HepG2 (cell line): Measurements from ENCODE around the gene MFNG. TPM values are rescaled to one million over a fixed set of nuclear protein-coding genes. Genes with fewer than 3 reads are reported as not detected.

Experiments
- ATAC-seq: fragments of 200-7000 bp; cut with Tn5 transposase; 3 replicates; pipeline ENCODE4 v1.9.1; 2020; ENCODE audit warnings: mild to moderate bottlenecking, moderate library complexity
- BruUV-seq: library from RNA; stranded (reverse); fragments of 400-500 nt; replicated peaks from 2 replicates; lab custom pipeline; 2021; lab: Mats Ljungman, UMichigan
- CTCF ChIA-PET: fragments of 300-600 bp; formaldehyde crosslinking; extraction: SDS; loops from one replicate; lab custom pipeline; 2021; ENCODE audit warnings: low total read pairs, inconsistent platforms, low intra/inter-chr PET ratio; lab: Yijun Ruan, JAX
- POLR2A ChIA-PET: fragments of 350-600 bp; sonication (Branson Sonifier 250); formaldehyde crosslinking; loops from one replicate; lab custom pipeline; 2020; ENCODE audit warnings: antibody characterized with exemption, inconsistent platforms; lab: Yijun Ruan, JAX
- DNase-seq: peaks from one replicate; pipeline ENCODE4 v3.0.0-alpha.2; 2015; ENCODE audit warnings: low spot score
- FAIRE-seq: peaks from 3 replicates; lab custom pipeline; 2011; peaks lifted over from hg19 to GRCh38; lab: Jason Lieb, UNC
- H2AFZ ChIP-seq: one replicate; pipeline ENCODE4 v1.6.1; 2011; ENCODE audit warnings: low read length, inconsistent platforms
- H3K27ac ChIP-seq: fragments of 300-600 bp; 3 replicates; pipeline ENCODE4 v1.8.0; 2011; ENCODE audit warnings: mixed run types, mild to moderate bottlenecking, mixed read lengths, low read length, inconsistent platforms; ENCODE audit not compliant: insufficient read depth; ENCODE audit errors: extremely low read length
- H3K27me3 ChIP-seq, 2 experiments: fragments of 200-600 bp in 1 of 2; 2 replicates in 1 of 2; 3 replicates in 1 of 2; pipeline versions ENCODE4 v1.6.0 to v1.8.0; 2011; ENCODE audit warnings: low read length in 2 of 2, mild to moderate bottlenecking in 2 of 2, moderate library complexity in 2 of 2, inconsistent platforms in 1 of 2; ENCODE audit not compliant: insufficient read depth in 2 of 2, control insufficient read depth in 1 of 2
- H3K36me3 ChIP-seq, 2 experiments: fragments of 200-600 bp in 1 of 2; replicated peaks in 1 of 2; 2 replicates in 1 of 2; 3 replicates in 1 of 2; pipeline versions ENCODE4 v1.5.1 to v1.8.0; 2011; ENCODE audit warnings: low read length in 2 of 2, inconsistent platforms in 1 of 2; ENCODE audit not compliant: insufficient read depth in 2 of 2, control insufficient read depth in 1 of 2
- H3K4me1 ChIP-seq: 2 replicates; pipeline ENCODE4 v1.5.1; 2012; ENCODE audit warnings: low read length, inconsistent platforms; ENCODE audit not compliant: insufficient read depth
- H3K4me2 ChIP-seq: 2 replicates; pipeline ENCODE4 v1.6.0; 2011; ENCODE audit warnings: low read depth, low read length, inconsistent platforms
- H3K4me3 ChIP-seq, 3 experiments: fragments of 200-600 bp in 1 of 3; sonication (generic), shearing (Covaris generic) in 1 of 3; replicated peaks in 1 of 3; 2 replicates each; pipeline ENCODE4 v1.5.1; 2011 to 2016; ENCODE audit warnings: low read length in 3 of 3, inconsistent platforms in 2 of 3, low read depth in 2 of 3, mild to moderate bottlenecking in 2 of 3, control low read depth in 1 of 3, mixed read lengths in 1 of 3; ENCODE audit not compliant: insufficient read depth in 1 of 3
- H3K79me2 ChIP-seq: one replicate; pipeline ENCODE4 v1.6.1; 2011; ENCODE audit warnings: low read length, inconsistent platforms; ENCODE audit not compliant: insufficient read depth
- H3K9ac ChIP-seq: 2 replicates; pipeline ENCODE4 v1.6.0; 2011; ENCODE audit warnings: mild to moderate bottlenecking, low read depth, low read length, inconsistent platforms; ENCODE audit not compliant: insufficient read depth
- H3K9me3 ChIP-seq: 2 replicates; pipeline ENCODE4 v1.5.1; 2012; ENCODE audit warnings: mild to moderate bottlenecking, low read length
- H4K20me1 ChIP-seq: 2 replicates; pipeline ENCODE4 v1.6.0; 2011; ENCODE audit warnings: inconsistent platforms, mild to moderate bottlenecking, low read length, moderate library complexity; ENCODE audit not compliant: insufficient read depth
- CENPX ChIP-seq: sonication (generic); formaldehyde crosslinking; IDR thresholded peaks from 2 replicates; pipeline ENCODE4 v1.9.0; 2021; ENCODE audit warnings: mild to moderate bottlenecking, missing genetic modification reagents, moderate library complexity
- HNRNPK ChIP-seq: fragments of 200-400 bp; formaldehyde crosslinking; IDR thresholded peaks from 2 replicates; pipeline ENCODE4 v1.6.1; 2018; ENCODE audit warnings: low read length, low read depth, moderate library complexity, mild to moderate bottlenecking; ENCODE audit not compliant: poor library complexity, severe bottlenecking
- ZBTB38 ChIP-seq: sonication (generic); formaldehyde crosslinking; IDR thresholded peaks from 2 replicates; pipeline ENCODE4 v1.5.1; 2020; ENCODE audit warnings: mild to moderate bottlenecking, missing genetic modification reagents
- ZMYM4 ChIP-seq: sonication (generic); formaldehyde crosslinking; IDR thresholded peaks from 2 replicates; pipeline ENCODE4 v1.8.1; 2023; ENCODE audit warnings: mild to moderate bottlenecking, missing genetic modification reagents
- WGBS: methylation state at CpG from one replicate; pipeline ENCODE4 v1.1.6; 2017; ENCODE audit warnings: low lambda C conversion rate; 5-methylcytosine and 5-hydroxymethylcytosine counted together
- in situ Hi-C: cut with HindIII; loops from 2 replicates; pipeline ENCODE4 v1.10.0; 2017; ENCODE audit warnings: low pct_unique_long_range_greater_than_20kb; ENCODE audit not compliant: extremely low pct_ligation_motif_present
- intact Hi-C: fragments of 100-400 bp; cut with micrococcal nuclease; formaldehyde crosslinking; loops from one replicate; pipeline ENCODE4 v1.10.0; 2022; ENCODE audit not compliant: unreplicated experiment
- polyA plus RNA-seq, 8 experiments: library from polyadenylated mRNA; depleted of rRNA in 3 of 8; stranded (reverse) in 7 of 8; unstranded in 1 of 8; fragments of >200 nt; fragmentation: Illumina TruSeq in 4 of 8; extraction: Trizol in 4 of 8; gene quantifications; 2 replicates each; pipeline versions ENCODE4 v1.2.1 to v1.2.3, GENCODE V29; 2011 to 2016; ENCODE audit warnings: low read depth in 4 of 8, missing spikeins in 1 of 8, mixed read lengths in 1 of 8; ENCODE audit not compliant: insufficient read depth in 1 of 8
- total RNA-seq, 5 experiments: library from RNA; depleted of rRNA; stranded (reverse); fragments of >200 nt; fragmentation: Illumina TruSeq; extraction: Trizol; gene quantifications; 2 replicates each; pipeline ENCODE4 v1.2.3, GENCODE V29; 2016; ENCODE audit warnings: low read depth in 1 of 5

Gene MFNG
- total and polyA plus RNA-seq, 2 of the 13 experiments (the other 11 are each of a cell fraction or from before 2014, with no cell fraction given): 1.0 to 11.7 TPM

DNA sequence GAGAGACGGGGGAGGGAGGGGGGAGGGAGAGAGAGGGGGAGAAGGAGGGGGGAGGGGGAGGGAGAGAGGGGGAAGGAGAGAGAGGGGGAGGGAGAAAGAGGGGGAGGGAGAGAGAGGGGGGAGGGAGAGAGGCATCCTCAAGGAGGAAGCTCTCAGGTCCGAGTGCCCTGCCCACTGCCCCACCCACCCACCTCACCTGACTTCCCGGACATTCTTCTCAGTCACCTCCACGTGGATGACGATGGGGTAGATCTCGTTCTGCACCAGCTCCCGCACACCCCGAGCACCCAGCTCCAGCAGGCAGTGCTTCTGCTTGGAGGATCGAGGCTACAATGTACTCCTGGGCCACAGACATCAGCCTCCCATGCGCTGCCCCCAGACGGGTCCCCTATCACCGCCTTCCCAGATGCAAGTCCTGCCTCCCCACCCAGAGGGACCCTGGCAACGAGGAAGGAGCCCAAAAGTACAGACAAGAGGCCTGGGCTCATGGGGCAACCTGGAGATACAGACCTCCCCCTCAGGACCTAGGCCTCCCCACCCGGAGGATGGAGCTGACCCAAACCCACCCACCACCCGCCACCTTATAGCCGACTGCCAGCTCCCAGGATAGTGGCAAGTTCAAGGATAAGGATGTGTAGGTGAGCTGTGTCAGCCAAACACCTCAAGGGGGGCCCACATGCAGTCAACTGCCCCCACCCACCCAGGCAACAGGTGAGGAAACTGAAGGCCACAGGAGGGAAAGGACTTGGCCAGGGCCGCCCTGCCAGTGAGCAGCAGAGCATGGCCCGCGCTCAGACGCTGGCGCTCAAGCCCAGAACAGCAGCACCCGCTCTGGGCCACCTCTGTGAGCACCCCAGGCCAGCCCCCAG lies 5.6 kb upstream of the MFNG start:
- TF ChIP-seq HNRNPK (peak; percentile 57), CENPX (no peak)
- Histone ChIP-seq H3K27ac (no peak overlapping the region), H2AFZ (no peak overlapping the region), H3K4me3 (no peak overlapping the region), H3K9ac (no peak overlapping the region), H4K20me1 (no peaks in the 10 kb centered on the region), H3K36me3 (peaks cover 23 to 52% of the 10 kb centered on the region in 2 experiments), H3K27me3 (no peaks in the 10 kb centered on the region), H3K4me1 (peaks cover 32% of the 10 kb centered on the region), H3K4me2 (no peak overlapping the region), H3K79me2 (no peaks in the 10 kb centered on the region), H3K9me3 (no peaks in the 10 kb centered on the region)
- FAIRE-seq (no peak), ATAC-seq (no peak), DNase-seq (no peak)
- no TSS peak for BruUV-seq
- intact Hi-C loops: no loop called here
- 90% methylated on average over 11 of the region's 22 CpGs for WGBS
- CTCF ChIA-PET: no interaction called here
- POLR2A ChIA-PET: interaction anchor here (0.6 to 1.5 kb wide), 2 partner anchors 10 to 56 kb away, joined by 3 read pairs; no protein-coding TSS in a partner anchor
- in situ Hi-C loops: no loop called here

DNA sequence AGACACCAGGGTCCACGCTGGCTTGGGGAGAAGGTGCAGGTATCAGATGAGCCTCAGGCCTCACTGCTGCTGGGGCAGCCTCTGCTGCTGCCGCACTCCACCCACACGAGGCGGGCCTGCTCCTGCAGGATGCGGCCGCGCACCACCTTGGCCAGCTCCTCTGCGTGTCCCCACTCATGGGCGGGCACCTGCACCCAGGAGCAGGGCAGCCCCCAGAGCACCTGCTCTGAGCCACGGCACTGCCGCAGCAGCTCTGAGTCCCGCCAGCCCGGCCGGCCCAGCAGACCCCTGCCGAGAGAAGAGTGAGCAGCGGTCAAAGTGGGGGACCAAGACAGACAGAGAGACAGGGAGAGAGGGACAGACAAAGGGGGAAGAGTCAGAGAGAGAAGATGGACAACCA lies 4.9 kb upstream of the MFNG start:
- POLR2A ChIA-PET: interaction anchor here (0.7 to 1.5 kb wide), 2 partner anchors 11 to 76 kb away, joined by 3 read pairs; no protein-coding TSS in a partner anchor
- 0 out of 2 replicates have a peak, but pooled peaks have one; percentile 12 for TF ChIP-seq ZBTB38 (CRISPR knock-in tag)
- no peak for TF ChIP-seq ZMYM4 (CRISPR knock-in tag)
- TF ChIP-seq, all 625 proteins: peak for 1
- CTCF ChIA-PET: no interaction called here
- Histone ChIP-seq H3K36me3 (peaks cover 17 to 46% of the 10 kb centered on the region in 2 experiments; a peak in 4 of 5 replicates), H4K20me1 (no peaks in the 10 kb centered on the region), H3K4me3 (no peak overlapping the region), H3K4me2 (no peak overlapping the region), H3K27ac (no peak overlapping the region), H3K9ac (no peak overlapping the region), H3K79me2 (no peaks in the 10 kb centered on the region), H2AFZ (no peak overlapping the region), H3K4me1 (peaks cover 39% of the 10 kb centered on the region), H3K27me3 (0 out of 5 replicates have a peak, but pooled peaks cover 0 to under 1% of the 10 kb centered on the region in 2 experiments), H3K9me3 (no peaks in the 10 kb centered on the region)
- WGBS: over 99% methylated on average over 9 of the region's 16 CpGs
- ATAC-seq (no peak), DNase-seq (no peak), FAIRE-seq (no peak)
- in situ Hi-C loops (no loop called here), intact Hi-C loops (no loop called here)
- no TSS peak for BruUV-seq
